Stimulated activated CD4-positive, alpha-beta T cell treated with anti-CD3 and anti-CD28 coated beads, Interleukin-1b, Interleukin-23, amount 100 ng/mL, for 48 hours (primary cell): ENCODE measurements around the gene COX19.

Experiments used
- DNase-seq: peaks from one replicate; pipeline ENCODE4 v3.0.0-alpha.2; 2020

COX19 gene

DNA sequence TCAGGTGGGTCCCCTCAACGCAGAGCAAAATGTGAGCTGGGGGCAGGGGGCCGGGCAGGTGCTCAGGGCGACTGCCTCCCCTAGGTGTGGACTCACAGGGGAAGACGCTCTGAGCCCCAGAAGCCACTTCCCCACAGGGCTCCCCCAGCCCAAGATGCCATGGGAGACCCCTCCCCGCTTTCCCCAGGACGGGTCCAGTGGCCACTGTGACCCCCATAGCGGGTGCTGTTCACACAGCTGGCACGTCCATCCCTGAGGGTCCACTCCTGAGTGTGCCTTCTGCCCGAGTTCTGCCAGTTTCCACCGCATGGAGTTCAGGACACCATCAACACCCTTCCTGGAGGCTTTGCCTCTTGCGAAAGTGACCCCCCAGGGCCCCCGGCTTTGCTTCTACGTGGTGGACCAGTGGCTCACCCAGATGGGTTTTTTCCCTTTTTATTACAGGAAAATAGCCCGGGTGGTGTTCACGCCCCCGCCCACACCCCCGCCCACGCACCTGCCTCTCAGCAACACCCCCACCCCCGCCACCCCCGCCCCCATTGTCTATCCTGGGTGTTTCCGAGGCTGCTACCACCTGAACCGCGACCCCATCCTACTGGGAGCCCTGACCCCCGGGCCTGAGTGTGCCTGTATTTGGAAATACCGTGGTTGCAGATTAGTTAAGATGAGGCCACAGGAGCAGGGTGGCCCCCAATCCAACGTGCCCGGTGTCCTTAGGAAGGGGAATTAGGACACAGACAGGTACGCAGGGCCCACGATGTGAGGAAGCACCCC, 52.8 kb downstream of the COX19 start:
- DNase-seq: peak; percentile 29

DNA sequence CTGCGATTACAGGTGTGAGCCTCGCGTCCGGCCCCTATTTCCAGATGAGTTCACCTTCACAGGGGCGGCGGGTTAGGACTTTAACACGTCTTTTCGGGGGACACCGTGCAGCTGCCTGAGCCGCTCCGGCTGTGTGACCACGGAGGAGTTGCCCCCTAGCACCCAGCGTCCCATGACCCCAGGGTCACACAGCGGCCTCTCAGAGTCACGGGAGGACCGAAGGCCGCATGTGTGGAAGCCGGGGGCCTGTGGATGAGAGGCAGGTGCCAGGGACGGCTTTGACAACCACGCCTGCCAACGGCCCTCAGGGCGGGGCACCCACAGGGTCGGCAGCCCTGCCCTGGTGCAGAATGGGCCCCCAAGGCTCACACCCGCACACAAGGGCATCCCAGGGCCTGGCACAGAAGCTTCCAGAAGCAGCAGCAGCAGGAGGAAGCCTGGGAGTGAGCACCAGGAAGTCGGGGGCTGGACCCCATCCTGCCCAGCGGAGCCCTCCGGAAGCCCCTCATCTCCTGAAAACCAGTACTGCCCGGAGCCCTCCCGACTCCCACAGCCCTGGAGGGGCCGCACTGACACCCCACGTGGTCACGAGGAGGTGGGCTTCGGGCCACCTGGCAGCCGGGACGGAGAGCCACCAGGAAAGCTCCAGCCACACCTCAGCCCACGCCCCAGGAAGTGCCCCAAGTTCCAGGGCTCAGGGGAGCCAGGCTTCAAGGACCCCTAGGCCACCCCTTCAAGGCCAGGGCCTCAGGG, 53.6 kb downstream of the COX19 start:
- DNase-seq: peak; percentile 6

DNA sequence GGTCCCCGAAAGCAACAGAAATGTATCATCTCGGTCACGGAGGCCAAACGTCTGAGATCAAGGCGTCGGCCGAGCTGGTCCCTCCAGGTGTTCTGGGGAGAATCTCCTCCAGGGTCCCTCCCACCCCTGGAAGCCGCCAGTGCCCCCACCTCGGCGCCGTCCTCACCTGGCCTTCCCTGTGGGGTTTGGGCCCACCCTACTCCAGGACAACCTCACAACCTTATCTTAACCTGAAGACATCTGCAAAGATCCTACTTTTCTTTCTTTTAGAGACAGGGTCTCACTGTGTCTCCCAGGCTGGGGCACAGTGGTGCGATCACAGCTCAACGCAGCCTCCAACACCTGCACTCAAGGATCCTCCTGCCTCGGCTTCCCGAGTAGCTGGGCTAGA, 54.3 kb downstream of the COX19 start:
- DNase-seq: peak; percentile 0

DNA sequence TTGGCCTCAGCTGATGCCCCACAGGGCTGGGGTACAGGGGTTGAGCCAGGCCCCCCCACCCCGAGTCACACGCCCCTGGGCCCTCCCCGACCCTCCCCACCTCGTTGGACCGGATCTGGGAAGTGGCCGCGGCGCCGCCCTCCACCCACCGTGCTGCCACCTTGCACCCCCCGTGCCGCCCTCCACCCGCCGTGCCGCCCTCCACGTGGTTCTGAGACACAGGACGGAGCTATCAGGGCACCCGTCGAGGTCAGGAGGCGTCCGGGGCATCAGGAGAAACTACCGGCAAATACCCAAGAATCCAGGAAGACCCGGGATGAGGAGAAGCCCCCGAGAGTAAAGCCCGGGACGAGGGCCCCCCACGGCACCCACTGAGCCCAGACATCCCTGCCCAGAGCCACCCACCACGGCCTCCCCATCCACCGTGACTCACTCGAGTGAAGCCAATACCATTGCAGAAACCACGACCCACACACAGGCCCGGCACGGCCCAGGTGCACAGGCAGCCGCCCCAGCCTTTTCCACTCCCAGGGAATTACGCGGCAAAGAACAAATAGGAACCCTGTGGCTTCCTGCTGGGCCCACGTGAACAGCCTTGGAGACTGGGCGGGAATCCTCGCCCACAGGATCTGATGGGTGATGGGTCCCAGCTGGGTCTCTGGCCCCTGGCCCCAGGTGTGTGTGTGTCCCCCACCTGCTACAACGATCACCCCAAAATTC, 54.8 kb downstream of the COX19 start:
- DNase-seq: peak; percentile 20

DNA sequence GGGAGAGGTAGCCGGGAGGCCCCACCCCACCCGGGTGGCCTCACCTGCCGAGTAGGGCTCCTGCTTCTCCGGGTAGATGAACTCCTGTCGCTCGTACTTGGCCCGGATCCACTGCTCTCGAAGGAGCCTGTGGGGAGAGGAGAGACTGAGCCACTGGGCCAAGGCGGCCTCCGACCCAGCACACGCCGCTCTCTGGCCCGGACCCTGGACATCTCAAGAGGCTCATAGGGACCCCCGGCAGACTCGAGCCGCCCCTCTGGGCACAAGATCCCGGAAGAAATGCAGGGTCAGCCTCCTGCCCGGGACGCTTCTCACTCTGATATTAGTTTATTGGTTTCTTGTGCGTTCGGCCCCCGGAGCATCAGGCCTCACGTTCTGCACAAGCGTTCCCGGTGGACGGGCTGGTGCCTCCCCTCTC, 55.4 kb downstream of the COX19 start:
- DNase-seq: peak; percentile 0

DNA sequence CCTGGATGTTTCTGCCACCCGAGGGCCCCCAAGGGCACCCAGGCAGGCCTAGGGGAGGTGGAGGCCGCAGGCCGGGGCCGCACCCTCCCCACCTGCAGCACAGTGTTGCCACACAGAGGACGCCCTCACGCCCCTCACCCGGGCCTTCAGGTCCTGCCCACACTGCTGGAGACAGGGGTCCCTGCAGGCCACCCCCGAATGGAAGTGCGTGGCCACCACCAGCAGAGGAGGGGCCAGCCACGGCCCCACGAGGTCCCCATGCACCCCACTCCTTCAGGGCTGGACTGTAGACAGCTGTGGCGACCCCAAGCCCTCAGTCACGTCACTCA, 56.3 kb downstream of the COX19 start:
- peak; percentile 0 for DNase-seq

DNA sequence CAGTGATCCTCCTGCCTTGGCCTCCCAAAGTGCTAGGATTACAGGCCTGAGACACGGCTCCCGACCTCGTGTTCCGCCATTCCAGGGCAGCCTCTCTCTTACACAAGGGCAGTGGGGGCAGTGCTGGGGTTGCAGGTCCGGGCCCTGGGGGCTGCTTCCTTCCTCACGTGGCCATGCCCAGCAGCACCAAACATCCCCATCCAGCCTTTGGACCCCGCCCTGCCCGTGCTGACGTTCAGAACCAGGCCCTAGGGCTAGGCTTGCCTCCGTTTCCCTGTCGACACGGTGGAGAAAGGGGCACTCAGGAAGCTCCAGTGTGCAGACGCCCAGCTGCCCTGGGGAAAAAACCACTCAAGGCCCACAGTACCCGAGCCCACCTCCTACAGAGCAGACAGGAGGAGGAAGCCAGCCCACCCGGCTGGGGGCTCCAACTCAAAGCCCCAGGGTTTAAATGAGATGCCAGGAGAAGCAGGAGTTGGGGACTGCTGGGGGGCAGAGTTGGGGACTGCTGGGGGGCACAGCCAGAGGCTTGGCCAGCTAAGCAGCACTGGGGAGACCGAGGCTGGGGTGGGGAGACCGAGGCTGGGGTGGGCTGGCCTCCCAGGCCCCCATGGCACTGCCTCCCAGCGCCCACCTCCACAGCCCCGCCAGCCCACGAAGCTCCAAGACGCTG, 56.8 kb downstream of the COX19 start:
- DNase-seq: peak; percentile 1

DNA sequence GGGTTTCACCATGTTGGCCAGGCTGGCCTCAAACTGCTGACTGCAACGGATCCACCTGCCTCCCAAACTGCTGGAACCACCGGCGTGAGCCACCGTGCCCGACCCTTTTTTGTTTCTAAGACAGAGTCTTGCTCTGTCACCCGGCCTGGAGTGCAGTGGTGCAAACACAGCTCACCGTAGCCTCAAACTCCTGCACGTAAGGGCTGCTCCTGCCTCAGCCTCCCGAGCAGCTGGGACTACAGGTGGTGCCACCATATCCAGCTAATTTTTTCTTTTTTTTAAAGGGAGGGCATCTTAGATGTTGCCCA, 57.3 kb downstream of the COX19 start:
- DNase-seq: peak; percentile 0

DNA sequence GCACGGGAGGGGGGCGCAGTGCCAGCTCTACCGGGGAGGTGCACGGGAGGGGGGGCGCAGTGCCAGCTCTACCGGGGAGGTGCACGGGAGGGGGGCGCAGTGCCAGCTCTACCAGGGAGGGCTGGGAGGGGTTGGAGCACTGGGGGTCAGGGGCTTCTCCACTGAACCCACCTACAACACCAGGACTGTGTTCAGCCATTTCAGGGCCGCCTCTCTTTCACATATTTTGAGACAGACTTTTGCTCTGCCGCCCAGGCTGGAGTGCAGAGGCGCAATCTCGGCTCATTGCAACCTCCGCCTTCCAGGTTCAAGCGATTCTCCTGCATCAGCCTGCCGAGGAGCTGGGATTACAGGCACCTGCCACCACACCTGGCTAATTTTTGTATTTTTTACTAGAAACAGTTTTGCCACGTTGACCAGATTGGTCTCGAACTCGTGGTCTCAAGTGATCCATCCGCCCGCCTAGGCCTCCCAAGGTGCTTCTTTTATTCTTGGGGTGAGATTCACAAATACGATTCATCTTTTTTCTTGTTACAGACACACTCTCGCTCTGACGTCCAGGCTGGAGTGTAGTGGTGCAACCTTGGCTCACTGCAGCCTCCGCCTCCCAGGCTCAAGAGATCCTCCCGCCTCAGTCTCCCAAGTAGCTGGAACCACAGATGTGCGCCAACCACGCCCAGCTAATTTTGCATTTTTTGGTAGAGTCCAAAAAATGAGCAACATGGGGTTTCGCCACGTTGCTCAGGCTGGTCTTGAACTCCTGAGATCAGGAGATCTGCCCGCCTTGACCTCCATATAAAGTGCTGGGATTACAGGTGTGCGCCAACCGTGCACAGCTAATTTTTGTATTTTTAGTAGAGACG, 57.9 kb downstream of the COX19 start:
- no peak for DNase-seq

DNA sequence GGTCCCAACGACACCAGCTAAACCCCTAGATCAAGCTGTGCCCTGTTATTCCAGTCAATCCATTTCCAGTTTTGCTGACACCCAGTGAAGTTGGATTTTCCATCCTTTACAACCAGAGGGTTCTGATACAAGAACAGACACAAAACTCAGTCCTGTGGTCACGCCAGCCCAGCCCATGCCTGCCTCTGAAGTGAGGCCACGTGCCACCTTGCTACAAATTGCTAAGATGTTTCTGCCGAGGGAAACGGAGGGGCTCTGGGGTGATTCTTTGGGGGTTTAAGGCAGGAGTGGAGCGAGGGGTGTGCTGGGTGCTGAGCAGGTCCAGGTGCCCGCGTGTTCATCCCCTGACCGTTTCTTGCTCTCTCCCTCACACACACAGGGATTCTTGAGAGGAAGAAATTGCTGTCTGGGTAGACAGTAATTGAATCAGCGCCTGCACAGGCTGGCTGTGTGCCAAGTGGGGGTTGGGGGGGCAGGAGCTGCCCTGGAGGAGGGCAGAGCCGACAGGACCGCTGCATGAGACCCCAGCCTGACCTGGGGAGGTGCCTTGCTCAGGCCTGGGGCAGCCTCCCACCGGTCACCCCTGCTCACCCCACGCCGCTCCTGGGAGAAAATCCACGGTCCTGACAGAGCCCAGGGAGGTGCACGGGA, 58.9 kb downstream of the COX19 start:
- no peak for DNase-seq
